ENCODE results near the gene XXYLT1.
"Not testable (repeated sequence)": the region's sequence is repeated elsewhere in the genome, so short reads cannot be mapped to it uniquely, and the experiment has no call there.

The XXYLT1 gene

GRCh38 chr3:195204360-195205163, 66.4 kb downstream of the XXYLT1 start:
- DNase-seq = peak; percentile 85

- peak; percentile 44 for DNase-seq
Observed at GRCh38 chr3:195203606-195204005, 67.4 kb downstream of the XXYLT1 start.

GRCh38 chr3:195201295-195201694, 69.7 kb downstream of the XXYLT1 start:
- DNase-seq = no peak

GRCh38 chr3:195200010-195200822, 70.7 kb downstream of the XXYLT1 start:
- no peak for DNase-seq

GRCh38 chr3:195198426-195199346, 72.3 kb downstream of the XXYLT1 start:
- DNase-seq = no peak

GRCh38 chr3:195197765-195198425, 73.1 kb downstream of the XXYLT1 start:
- no peak for DNase-seq

- DNase-seq = peak; percentile 59
Observed at GRCh38 chr3:195196266-195196665, 74.7 kb downstream of the XXYLT1 start.

GRCh38 chr3:195195321-195196209, 75.4 kb downstream of the XXYLT1 start:
- peak; percentile 73 for DNase-seq

- peak; percentile 22 for DNase-seq
Observed at GRCh38 chr3:195194559-195195206, 76.3 kb downstream of the XXYLT1 start.

GRCh38 chr3:195191580-195191979, 79.4 kb downstream of the XXYLT1 start:
- DNase-seq = no peak

GRCh38 chr3:195189821-195190220, 81.1 kb downstream of the XXYLT1 start:
- DNase-seq = no peak

GRCh38 chr3:195188426-195188927, 82.5 kb downstream of the XXYLT1 start:
- no peak for DNase-seq

- DNase-seq = peak; percentile 32
Observed at GRCh38 chr3:195187609-195188425, 83.1 kb downstream of the XXYLT1 start.

GRCh38 chr3:195186710-195187047, 84.3 kb downstream of the XXYLT1 start:
- not testable (repeated sequence) for DNase-seq

GRCh38 chr3:195186041-195186709, 84.8 kb downstream of the XXYLT1 start:
- no peak for DNase-seq

GRCh38 chr3:195185583-195185982, 85.4 kb downstream of the XXYLT1 start:
- no peak for DNase-seq

GRCh38 chr3:195184716-195185421, 86.1 kb downstream of the XXYLT1 start:
- no peak for DNase-seq

- DNase-seq = no peak
Observed at GRCh38 chr3:195183071-195183776, 87.7 kb downstream of the XXYLT1 start.

Data from eye (tissue), 1 donor.